HG03066 (cell line): ENCODE results near the gene KRTAP5-8.
"Not testable (repeated sequence)": the region's sequence is repeated elsewhere in the genome, so short reads cannot be mapped to it uniquely, and the experiment has no call there.

ENCODE experiments used
- ATAC-seq: cut with Tn5 transposase; IDR thresholded peaks from one replicate; pipeline ENCODE4 v1.9.1; 2021; ENCODE audit warnings: low read depth; ENCODE audit not compliant: unreplicated experiment

KRTAP5-8 gene, protein sequence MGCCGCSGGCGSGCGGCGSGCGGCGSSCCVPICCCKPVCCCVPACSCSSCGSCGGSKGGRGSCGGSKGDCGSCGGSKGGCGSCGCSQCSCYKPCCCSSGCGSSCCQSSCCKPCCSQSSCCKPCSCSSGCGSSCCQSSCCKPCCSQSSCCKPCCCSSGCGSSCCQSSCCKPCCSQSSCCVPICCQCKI

DNA sequence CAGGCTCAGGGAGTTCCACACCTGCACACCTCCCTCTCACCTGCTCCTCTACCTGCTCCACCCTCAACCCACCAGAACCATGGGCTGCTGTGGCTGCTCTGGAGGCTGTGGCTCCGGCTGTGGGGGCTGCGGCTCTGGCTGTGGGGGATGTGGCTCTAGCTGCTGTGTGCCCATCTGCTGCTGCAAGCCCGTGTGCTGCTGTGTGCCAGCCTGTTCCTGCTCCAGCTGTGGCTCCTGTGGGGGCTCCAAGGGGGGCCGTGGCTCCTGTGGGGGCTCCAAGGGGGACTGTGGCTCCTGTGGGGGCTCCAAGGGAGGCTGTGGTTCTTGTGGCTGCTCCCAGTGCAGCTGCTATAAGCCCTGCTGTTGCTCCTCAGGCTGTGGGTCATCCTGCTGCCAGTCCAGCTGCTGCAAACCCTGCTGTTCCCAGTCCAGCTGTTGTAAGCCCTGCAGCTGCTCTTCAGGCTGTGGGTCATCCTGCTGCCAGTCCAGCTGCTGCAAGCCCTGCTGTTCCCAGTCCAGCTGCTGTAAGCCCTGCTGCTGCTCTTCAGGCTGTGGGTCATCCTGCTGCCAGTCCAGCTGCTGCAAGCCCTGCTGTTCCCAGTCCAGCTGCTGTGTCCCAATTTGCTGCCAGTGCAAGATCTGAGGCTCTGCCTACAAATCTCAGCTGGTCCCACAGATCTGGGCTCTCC lies at the start of gene KRTAP5-8:
Gene KRTAP5-8 (plus strand): TSS at position 49 of the 689 bp plus-strand sequence. CDS start 31 bp downstream, at position 80.
- ATAC-seq: not testable (repeated sequence)

DNA sequence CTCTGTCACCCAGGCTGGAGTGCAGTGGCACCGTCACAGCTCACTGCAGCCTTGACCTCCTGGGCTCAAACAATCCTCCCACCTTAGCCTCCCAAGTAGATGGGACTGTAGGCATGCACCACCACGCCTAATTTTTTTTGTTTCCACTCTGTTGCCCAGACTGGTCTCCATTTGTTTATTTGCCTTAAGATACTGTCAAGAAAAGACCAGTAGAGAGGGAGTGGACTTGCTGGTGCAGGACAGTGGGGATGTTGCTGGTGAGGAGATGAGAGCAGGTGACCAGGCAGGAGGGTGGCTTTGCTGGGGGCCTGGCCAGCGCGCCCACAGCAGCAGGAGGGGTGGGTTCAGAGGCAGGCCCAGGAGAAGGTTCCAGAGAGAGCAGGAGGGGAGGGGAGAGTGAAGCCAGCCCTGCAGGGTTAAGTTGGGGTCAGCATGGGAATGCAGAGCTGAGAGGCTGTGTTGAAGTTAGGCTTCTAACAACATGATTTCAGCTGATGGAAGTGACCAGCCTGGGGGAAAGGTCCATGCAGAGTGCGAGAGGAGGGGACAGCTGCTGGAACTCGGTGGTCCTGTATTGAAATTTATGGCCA lies 49.0 kb upstream of the KRTAP5-8 start:
- ATAC-seq: no peak

DNA sequence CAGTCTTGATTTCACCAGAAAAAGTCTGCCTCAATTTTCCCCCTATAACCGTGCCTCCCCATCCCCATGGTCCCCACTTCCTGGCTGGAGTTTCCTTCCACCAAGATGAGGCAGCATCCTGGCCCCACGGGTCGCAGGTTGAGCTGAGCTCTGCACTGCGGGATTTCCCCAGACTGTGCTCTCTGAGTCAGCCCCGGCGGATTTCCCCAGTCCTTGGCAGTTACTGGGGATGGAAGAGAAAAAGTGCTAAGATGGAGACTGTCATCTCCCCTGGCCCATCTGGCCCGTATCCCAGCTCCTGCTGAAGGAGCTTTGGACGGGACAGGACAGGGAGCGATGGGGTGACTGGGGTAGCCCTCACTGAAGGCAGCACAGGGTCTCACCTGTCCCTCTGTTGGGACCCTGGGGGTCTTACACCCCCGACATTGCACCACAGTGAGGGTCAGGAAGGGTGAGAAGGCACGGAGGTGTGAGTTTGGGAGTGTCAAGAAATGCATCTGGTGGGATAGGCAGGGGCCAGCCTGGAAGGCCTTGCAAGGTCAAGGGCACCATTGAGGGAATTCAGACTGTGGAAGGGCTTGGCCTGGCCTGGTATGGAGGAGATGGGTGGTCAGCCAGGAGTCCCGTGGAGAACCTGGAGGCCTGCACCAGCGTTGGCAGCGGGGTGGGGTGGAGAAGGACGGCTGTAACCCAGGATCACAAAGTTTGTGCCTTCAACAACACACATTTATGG lies 48.3 kb upstream of the KRTAP5-8 start:
- ATAC-seq: no peak

DNA sequence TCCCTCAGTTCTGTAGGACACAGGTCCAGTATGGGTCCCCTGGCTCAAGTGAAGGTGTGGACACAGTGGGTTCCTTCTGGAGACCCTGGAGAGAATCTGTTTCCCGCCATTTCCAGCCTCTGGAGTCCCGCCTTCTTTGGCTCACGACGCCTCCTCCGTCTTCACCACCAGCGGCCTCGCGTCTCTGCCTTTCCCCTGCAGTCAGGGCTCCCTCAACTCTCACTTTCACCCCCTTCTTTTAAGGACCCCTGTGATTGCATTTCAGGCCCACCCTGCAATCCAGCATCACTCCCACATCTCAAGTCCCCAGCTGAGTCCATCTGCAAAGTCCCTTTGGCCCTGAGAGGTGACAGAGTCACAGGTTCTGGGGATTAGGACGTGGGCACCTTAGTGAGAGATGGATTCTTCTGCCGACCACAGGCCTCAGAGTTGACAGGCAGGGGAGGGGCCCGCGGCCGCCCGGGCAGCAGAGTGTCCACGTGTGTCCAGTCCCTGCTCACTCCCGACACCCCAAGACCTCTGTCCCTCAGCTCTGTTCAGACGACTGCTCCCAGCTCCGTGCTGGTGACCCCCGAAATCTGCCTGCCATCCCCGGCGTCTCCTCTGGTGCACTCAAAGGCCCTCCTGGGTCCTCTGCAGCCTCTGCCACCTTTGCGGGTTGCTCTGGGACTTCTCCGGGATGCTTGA lies 47.6 kb upstream of the KRTAP5-8 start:
- ATAC-seq: no peak

DNA sequence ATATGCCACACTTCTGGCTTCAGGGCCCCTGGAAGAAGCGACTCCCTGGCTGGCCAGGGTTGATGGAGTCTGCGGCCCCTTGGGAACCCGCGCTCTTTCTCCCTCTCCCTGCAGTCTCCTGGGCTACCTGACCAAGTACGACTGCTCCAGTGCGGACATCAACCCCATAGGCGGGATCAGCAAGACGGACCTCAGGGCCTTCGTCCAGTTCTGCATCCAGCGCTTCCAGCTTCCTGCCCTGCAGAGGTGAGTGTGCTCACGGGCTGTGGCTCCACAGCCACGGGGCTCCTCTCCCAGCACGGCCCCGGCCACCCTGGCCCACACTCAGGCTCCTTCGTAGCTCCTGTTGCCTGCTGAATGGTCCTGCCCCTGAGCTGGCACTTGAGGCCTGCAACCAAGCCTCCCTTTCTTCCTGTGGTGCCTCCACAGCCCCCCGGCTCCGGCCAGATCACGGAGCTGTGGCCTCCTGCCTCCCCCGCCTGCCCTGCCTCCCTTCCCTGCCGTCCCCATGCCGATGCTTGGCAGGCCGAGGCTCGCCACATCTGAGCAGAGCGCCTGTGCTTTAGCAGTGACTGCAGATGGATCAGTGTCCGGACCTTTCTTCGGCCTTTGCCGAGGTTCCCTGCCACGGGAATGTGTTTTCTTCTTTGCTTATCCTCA lies 47.0 kb upstream of the KRTAP5-8 start:
- no peak for ATAC-seq

DNA sequence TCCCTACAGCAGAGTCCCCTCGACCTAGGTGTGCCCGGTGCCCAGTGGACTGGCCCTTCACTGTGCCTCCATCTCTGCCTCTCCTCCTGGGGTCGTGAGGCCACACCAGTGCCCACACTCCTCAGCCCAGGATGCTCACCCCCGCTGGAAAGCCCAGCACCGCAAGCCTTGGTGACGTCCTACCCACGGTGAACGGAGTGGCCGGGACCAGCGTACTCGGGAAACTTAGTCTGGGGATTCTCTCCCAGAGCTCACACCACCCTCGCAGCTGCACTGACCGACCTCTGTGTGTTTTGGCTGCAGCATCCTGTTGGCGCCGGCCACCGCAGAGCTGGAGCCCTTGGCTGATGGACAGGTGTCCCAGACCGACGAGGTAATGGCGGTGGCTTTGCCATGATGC lies 46.3 kb upstream of the KRTAP5-8 start:
- no peak for ATAC-seq

DNA sequence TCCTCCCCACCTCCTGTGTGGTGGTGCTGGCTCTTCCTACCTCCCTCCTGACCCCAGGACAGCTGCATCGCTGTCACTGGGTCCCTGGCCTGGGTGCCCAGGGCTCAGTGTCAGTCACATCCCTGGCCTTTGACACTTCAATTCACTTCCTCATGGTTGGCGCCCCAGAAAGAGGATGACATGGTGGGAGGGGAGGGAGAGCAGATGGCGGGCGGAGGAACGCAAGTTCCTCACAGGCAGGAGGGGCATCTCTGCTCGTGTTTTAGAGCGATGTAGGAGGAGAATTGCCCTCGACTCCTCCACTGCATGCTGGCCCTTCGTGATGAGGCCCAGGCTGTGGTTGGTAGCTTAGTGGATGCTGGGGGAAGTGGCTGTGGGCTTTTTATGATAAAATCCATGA lies 45.9 kb upstream of the KRTAP5-8 start:
- ATAC-seq: no peak

DNA sequence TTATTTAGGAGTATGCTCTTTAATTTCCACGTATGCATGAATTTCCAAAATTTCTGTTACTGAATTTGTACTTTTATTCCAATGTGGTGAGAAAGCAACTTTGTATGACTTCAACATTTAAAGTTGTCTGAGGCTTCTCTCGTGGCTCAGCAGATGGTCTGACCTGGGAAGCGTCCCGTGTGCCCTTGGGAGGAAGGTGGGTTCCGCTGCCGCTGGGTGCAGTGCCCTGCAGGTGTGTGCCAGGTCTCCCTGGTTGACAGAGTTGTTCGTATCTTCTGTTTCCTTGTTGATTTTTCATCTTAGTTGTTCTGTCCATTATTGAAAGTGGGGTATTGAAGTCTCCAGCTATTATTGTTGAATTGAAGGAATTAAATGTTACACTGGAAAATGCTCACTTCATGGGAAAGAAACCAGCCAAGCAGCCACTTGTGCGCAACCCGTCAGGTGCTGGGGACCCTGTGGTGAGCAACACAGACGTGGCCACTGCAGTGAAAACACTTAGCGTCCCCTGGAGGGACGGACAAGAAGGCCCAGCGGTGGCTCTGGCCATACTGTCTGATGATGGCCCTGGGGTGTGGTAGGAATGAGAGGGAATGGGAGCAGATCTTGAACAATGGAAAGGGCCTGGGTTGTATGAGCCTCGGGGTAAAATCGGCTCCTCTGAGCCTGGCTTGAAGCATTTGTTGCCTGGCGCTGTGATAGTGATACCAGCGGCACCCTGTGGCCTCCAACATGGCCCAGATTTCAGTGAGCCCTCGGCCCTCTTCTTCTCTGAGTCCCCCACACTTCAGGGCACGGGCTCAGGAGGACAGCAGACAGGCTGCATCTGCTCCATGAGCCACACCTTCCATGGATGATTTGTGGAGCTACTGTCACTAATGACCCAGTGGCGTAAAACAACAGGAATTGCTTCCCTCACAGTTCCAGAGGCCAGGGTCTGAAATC lies 42.3 kb upstream of the KRTAP5-8 start:
- no peak for ATAC-seq

DNA sequence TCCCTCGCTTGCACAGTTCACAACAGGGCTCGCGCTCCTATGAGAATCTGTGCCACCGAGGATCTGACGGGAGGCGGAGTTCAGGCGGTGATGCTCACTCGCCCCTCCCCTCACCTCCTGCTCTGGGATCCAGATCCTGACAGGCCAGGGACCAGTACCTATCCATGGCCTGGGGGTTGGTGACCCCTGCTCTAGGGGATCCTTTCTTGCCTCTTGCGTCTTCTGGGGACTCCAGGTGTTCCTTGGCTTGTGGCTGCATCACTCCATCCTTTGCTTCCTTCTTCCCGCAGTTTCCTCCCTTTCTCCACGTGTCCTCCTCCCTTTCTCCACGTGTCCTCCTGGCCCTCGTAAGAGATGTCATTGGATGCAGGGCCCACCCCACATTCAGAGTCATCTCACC lies 41.4 kb upstream of the KRTAP5-8 start:
- no peak for ATAC-seq

DNA sequence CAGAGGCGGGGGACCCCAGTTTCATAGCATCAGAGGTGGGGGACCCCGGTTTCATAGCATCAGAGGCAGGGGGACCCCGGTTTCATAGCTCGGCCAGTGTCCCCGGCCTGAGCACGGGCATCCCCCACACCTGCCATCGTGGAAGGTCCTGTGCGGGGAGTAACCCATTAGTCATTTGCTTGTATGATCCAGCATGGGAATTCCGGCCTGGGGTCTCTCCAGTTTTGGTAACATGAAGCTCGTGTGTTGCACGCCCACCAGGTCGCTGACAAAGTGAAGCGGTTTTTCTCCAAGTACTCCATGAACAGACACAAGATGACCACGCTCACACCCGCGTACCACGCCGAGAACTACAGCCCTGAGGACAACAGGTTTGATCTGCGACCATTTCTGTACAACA lies 39.7 kb upstream of the KRTAP5-8 start:
- ATAC-seq: no peak

DNA sequence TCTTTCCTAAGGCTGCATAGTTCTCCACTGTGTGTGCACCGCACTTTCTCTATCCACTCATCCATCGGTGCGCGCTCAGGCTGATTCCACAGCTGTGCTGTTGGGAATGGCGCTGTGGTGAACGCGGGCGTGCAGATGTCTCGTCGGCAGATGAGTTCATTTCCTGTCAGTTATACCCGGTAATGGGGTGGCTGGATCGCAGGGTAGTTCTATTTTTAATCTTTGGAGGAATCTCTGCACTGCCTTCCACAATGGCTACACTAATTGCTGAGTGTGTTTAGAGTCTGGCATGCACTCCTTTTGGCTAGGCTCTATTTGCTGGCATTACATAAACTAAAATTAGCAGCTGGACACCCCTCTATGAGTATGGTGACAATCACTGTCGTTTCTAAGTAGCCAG lies 38.7 kb upstream of the KRTAP5-8 start:
- ATAC-seq: no peak

DNA sequence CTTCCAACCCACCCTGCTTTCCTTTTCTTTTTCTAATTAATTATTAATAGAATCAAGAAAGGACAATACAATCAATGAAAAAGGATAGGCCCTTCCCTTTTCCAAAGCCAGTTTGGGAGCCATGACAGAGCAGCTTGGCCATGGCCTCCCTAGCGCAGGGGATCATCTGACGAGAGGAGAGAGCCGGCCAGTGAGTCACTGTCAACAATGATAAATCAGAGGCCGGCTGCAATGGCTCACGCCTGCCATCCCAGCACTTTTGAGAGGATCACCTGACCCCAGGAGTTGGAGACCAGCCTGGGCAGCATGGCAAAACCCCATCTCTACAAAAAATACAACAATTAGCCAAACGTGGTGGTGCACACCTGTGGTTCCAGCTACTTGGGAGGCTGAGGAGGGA lies 38.3 kb upstream of the KRTAP5-8 start:
- no peak for ATAC-seq

DNA sequence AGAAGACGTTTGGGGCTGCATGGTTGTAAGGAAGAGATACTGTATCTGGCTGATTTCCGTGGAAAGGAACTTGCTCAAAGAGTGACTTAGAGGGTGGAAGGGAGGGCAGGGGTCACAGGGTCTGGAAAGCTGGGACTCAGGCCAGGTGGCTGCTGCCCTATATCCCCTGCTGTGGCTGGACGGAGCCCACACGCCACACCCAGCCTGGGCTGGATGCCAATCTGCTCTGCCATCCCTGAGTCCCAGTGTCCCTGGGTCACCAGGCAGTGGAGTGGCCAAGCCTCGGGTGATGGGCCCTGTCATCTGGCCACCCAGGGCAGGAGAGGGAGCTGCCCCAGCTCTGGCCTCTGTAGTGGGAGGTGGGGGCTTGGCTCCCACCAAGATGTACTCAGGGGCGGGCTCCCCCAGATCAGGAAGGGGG lies 37.2 kb upstream of the KRTAP5-8 start:
- no peak for ATAC-seq

DNA sequence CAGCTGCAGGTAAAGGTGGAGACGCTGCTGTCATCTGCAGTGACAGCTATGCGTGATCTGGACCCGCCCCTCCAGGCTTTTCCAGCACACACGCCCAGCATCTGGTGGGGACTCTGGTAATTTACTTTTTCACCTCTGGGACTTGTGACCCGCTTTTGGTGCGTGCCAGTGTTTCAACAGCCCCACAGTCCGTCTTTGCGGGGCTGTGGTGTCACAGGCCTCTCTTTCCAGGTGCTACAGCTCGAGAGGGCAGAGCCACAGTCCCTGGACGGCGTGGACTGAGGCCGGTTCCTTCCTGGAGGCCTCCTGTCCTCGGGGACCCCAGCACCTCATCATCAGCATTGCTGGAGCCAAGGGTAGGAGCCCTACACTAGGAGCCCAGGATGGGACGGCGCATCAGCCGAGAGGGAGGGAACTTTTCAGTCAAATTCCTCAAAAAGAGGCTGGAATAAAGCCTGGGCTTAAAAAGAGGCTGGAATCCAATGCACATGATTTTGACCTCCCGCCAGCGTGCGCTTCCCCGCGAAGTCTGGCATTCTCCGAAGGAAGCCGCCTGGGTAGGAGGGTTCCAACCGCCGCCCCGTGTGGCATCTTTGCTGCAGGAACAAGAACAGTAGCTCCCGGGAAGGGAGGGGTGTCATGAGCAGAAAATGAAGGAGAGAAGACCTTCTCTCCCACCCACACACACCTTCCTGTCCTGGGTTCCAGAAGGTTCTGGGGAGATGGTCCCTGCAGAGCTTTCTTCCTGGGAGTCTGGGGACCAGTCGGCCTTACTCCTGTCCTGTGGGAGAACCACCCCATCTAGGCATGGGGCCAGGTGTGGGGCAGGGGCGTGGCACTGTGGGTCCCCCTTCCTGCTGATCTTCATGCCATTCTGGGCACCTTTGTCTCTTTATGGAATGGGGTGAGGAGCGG lies 36.5 kb upstream of the KRTAP5-8 start:
- no peak for ATAC-seq

DNA sequence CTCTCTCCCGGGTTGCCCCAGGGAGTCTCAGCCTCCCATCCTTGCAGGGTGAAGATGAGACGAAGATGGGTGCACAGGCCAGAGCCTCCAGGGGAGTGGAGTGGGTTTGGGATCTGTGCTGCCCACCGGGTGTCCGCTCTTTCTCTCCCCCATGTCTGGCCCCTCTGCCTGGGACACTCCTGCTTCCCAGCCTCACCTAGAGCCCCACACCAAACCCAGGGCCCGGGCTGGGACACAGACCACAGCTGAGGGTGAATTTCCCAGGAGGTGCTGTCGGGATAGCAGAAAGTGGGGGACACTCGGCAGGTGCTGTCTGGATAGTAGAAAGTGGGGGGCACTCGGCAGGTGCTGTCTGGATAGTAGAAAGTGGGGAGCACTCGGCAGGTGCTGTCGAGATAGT lies 35.8 kb upstream of the KRTAP5-8 start:
- no peak for ATAC-seq

DNA sequence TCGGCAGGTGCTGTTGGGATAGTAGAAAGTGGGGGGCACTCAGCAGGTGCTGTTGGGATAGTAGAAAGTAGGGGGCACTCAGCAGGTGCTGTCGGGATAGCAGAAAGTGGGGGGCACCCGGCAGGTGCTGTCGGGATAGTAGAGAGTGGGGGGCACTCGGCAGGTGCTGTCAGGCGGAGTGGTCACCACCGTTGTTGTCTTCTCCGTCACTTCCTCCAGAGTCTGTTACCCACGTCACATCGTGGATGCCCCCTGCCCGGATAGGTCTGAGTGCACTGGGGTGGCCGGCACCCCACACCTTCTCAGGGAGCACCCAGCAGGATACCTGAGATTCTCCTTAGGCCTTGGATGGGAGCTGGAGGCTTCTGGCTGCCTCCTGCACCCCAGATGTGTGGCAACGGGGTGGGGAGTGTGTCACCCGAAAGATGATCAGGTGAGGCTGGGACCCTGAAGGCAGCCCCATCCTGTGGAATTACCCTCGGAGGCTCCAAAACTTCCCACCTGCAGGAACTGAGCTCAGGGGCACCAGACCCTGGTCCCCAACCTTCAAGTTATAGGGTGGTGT lies 34.9 kb upstream of the KRTAP5-8 start:
- ATAC-seq: no peak

DNA sequence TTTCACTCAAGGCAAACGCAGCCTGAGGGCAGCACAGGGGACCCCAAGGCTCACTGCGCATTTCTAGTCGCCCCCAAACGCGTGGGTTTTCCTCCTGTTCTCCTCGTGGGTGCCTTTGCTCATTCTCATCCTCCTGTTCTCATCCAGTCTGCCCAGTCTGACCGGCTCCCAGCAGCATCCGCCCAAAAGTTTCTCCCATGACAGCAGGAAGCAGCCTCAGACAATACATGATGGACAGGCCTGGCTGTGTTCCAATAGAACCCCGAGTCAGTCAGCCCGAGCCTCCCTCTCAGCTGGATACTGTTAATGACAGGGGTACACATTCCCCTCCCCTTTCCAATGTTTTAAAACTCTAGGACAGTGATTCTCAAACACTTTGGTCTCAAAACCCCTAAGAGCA lies 33.3 kb upstream of the KRTAP5-8 start:
- no peak for ATAC-seq

DNA sequence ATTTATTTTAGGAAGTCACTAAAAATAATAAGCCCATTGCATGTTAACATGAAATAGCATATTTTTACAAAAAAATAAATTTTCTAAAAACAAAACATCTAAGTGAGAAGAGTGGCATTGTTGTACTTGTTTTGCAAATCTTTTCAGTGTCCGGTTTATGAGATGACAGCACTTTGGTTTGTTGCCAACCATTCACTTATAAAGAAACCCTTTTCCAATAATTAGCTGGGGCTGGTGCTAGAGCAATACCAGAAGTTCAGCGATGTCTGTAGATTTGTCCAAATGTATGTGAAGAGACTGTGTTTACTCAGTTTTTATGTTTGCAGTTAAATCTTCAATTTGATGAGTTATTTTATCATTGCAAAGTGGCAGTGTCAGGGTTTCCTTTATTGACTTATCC lies 32.8 kb upstream of the KRTAP5-8 start:
- no peak for ATAC-seq
